GM19438 (cell line): ENCODE data around the gene SFSWAP.

ENCODE experiments used
- ATAC-seq: cut with Tn5 transposase; IDR thresholded peaks from one replicate; pipeline ENCODE4 v1.9.1; 2021; ENCODE audit warnings: low read depth; ENCODE audit not compliant: unreplicated experiment

SFSWAP gene

DNA sequence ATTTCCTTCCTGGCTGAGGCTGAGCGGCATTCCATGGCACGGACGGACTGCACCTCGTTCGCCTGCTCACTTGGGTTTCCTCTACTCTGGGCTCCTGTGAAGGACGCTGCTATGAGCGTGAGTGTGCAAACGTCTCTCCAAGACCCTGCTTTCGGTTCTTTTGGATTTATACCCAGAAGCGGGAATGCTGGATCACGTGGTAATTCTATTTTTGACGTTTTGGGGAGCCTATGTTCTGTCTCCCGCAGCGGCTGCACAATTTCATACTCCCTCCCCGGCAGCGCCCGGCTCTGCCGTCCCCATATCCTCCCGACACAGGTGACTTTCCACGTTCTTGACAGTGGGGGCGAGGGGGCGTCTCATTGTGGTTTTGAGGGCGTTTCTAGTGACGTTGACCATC is 137.9 kb downstream of the SFSWAP start:
- ATAC-seq = no peak
